D721Med (cell line): Measurements from ENCODE around the gene FSIP1.

ENCODE experiments used
- DNase-seq: peaks from one replicate; pipeline ENCODE4 v3.0.0; 2011; ENCODE audit warnings: low spot score; ENCODE audit not compliant: insufficient read length
- FAIRE-seq: peaks from 2 replicates; lab custom pipeline; 2011; peaks lifted over from hg19 to GRCh38; lab: Jason Lieb, UNC
- CTCF ChIP-seq: IDR thresholded peaks from 2 replicates; pipeline ENCODE4 v1.5.1; 2012; ENCODE audit warnings: mild to moderate bottlenecking, control low read depth; ENCODE audit not compliant: insufficient read depth; ENCODE audit errors: missing control alignments

FSIP1 gene

GRCh38 chr15:39801641-39802309 is 19.1 kb upstream of the FSIP1 start:
- TF ChIP-seq CTCF = peak; percentile 16
- DNase-seq (no peak), FAIRE-seq (no peak)

- DNase-seq (no peak), FAIRE-seq (no peak)
- TF ChIP-seq CTCF = no peak
Observed at GRCh38 chr15:39799552-39800011, 16.9 kb upstream of the FSIP1 start.

GRCh38 chr15:39798382-39798781 is 15.7 kb upstream of the FSIP1 start:
- FAIRE-seq = no peak
- TF ChIP-seq CTCF = no peak
- DNase-seq = no peak

GRCh38 chr15:39797407-39797806 is 14.8 kb upstream of the FSIP1 start:
- no peak for FAIRE-seq
- no peak for TF ChIP-seq CTCF
- no peak for DNase-seq

GRCh38 chr15:39796601-39797000 is 14.0 kb upstream of the FSIP1 start:
- DNase-seq (no peak), FAIRE-seq (no peak)
- no peak for TF ChIP-seq CTCF

GRCh38 chr15:39795486-39795885 is 12.8 kb upstream of the FSIP1 start:
- DNase-seq (no peak), FAIRE-seq (no peak)
- no peak for TF ChIP-seq CTCF

- TF ChIP-seq CTCF = no peak
- FAIRE-seq (no peak), DNase-seq (no peak)
Observed at GRCh38 chr15:39794954-39795353, 12.3 kb upstream of the FSIP1 start.
